Non-pigmented ciliary epithelial cell (primary cell): ENCODE measurements around the gene NIPBL.
"Not testable (repeated sequence)": the region's sequence is repeated elsewhere in the genome, so short reads cannot be mapped to it uniquely, and the experiment has no call there.

Experiments
- DNase-seq: peaks from one replicate; pipeline ENCODE4 v3.0.0-alpha.2; 2010; ENCODE audit warnings: low read depth

Gene NIPBL

GRCh38 chr5:37090781-37091180, 214.2 kb downstream of the NIPBL start:
- no peak for DNase-seq

GRCh38 chr5:37093795-37094194, 217.2 kb downstream of the NIPBL start:
- DNase-seq = not testable (repeated sequence)

GRCh38 chr5:37099267-37099666, 222.7 kb downstream of the NIPBL start:
- not testable (repeated sequence) for DNase-seq

- no peak for DNase-seq
These were observed 226.7 kb downstream of the NIPBL start for GRCh38 chr5:37103302-37103701.

GRCh38 chr5:37109338-37109737, 232.8 kb downstream of the NIPBL start:
- no peak for DNase-seq

GRCh38 chr5:37110135-37110534, 233.6 kb downstream of the NIPBL start:
- DNase-seq = no peak

GRCh38 chr5:37111426-37112382, 235.1 kb downstream of the NIPBL start:
- DNase-seq = no peak

- DNase-seq = no peak
These were observed 235.9 kb downstream of the NIPBL start for GRCh38 chr5:37112383-37112991.
